ENCODE data around the gene NOP53.

- TF ChIP-seq CTCF (IDR thresholded peaks at IDR 0.05; ENCODE audit: insufficient read depth, low read depth, low read length) (no peak), EZH2 (IDR thresholded peaks at IDR 0.05; ENCODE audit: insufficient read depth, low read length) (no peak)
Observed at GRCh38 chr19:47796785-47797184, 51.4 kb downstream of the NOP53 start.

Data from astrocyte (in vitro differentiated cells and primary cell).